Measurements from ENCODE around the gene CDC42EP5. TPM values are rescaled to one million over a fixed set of nuclear protein-coding genes. Genes with fewer than 3 reads are reported as not detected.
A peak's percentile ranks its signal among the peaks of the same experiment; 100 is the strongest.

The CDC42EP5 gene
- total and polyA plus RNA-seq, 10 of the 15 experiments (the other 5 are each of a cell fraction or from before 2014, with no cell fraction given), result 0.42 to 1.8 (median 1.4) TPM; not detected in 6

- TF ChIP-seq BACH1 (IDR thresholded peaks at IDR 0.05; ENCODE audit: borderline replicate concordance) (peak; percentile 18), DPF2 (IDR thresholded peaks at IDR 0.05) (peak; percentile 94), ZNF217 (IDR thresholded peaks at IDR 0.05) (0 out of 2 replicates have a peak, but pooled peaks have one; percentile 52), MYC (IDR thresholded peaks at IDR 0.05; ENCODE audit: insufficient read depth, insufficient read length, insufficient replicate concordance, low read length, severe bottlenecking) (peak; percentile 53), CREM (IDR thresholded peaks at IDR 0.05; ENCODE audit: low read depth) (0 out of 2 replicates have a peak, but pooled peaks have one; percentile 1), NFYB (IDR thresholded peaks at IDR 0.05; ENCODE audit: insufficient read depth, low read depth, low read length) (no peak), PKNOX1 (IDR thresholded peaks at IDR 0.05) (no peak), NR2C1 (IDR thresholded peaks at IDR 0.05) (no peak), CEBPB (IDR thresholded peaks at IDR 0.05; ENCODE audit: borderline replicate concordance in 1 of 2, low read depth in 2 of 2, low read length in 2 of 2) (no peak), ZZZ3 (IDR thresholded peaks at IDR 0.05; ENCODE audit: control insufficient read depth, insufficient read length, low read depth) (no peak), CREB1 (IDR thresholded peaks at IDR 0.05; ENCODE audit: low read depth) (0 out of 2 replicates have a peak, but pooled peaks have one; percentile 19), SMARCA5 (IDR thresholded peaks at IDR 0.05) (peak; percentile 84), MTA2 (IDR thresholded peaks at IDR 0.05; ENCODE audit: low read depth) (no peak), SMC3 (IDR thresholded peaks at IDR 0.05; ENCODE audit: borderline replicate concordance, low read length) (no peak), RB1 (IDR thresholded peaks at IDR 0.05; ENCODE audit: borderline replicate concordance) (0 out of 2 replicates have a peak, but pooled peaks have one; percentile 63), LARP7 (IDR thresholded peaks at IDR 0.05) (peak; percentile 97)
- TF ChIP-seq, protein P1, sequence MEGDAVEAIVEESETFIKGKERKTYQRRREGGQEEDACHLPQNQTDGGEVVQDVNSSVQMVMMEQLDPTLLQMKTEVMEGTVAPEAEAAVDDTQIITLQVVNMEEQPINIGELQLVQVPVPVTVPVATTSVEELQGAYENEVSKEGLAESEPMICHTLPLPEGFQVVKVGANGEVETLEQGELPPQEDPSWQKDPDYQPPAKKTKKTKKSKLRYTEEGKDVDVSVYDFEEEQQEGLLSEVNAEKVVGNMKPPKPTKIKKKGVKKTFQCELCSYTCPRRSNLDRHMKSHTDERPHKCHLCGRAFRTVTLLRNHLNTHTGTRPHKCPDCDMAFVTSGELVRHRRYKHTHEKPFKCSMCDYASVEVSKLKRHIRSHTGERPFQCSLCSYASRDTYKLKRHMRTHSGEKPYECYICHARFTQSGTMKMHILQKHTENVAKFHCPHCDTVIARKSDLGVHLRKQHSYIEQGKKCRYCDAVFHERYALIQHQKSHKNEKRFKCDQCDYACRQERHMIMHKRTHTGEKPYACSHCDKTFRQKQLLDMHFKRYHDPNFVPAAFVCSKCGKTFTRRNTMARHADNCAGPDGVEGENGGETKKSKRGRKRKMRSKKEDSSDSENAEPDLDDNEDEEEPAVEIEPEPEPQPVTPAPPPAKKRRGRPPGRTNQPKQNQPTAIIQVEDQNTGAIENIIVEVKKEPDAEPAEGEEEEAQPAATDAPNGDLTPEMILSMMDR (IDR thresholded peaks at IDR 0.05 in 2 of 3, conservative IDR thresholded peaks at IDR 0.05 in 1 of 3; ENCODE audit: control insufficient read depth in 2 of 3, extremely low read depth in 1 of 3, insufficient read depth in 1 of 3, low read depth in 3 of 3, low read length in 3 of 3), result peak in 2 of 3 experiments; percentile 11 to 16; a peak in 2 of 6 replicates
- TF ChIP-seq, protein P2, sequence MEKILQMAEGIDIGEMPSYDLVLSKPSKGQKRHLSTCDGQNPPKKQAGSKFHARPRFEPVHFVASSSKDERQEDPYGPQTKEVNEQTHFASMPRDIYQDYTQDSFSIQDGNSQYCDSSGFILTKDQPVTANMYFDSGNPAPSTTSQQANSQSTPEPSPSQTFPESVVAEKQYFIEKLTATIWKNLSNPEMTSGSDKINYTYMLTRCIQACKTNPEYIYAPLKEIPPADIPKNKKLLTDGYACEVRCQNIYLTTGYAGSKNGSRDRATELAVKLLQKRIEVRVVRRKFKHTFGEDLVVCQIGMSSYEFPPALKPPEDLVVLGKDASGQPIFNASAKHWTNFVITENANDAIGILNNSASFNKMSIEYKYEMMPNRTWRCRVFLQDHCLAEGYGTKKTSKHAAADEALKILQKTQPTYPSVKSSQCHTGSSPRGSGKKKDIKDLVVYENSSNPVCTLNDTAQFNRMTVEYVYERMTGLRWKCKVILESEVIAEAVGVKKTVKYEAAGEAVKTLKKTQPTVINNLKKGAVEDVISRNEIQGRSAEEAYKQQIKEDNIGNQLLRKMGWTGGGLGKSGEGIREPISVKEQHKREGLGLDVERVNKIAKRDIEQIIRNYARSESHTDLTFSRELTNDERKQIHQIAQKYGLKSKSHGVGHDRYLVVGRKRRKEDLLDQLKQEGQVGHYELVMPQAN (conservative IDR thresholded peaks at IDR 0.05), result peak; percentile 77
Observed at GRCh38 chr19:54462655-54463530, 10.2 kb downstream of the CDC42EP5 start (continued).

All from GM12878 (cell line).